Measurements from ENCODE around the gene BPIFB3.
"Not testable (repeated sequence)": the region's sequence is repeated elsewhere in the genome, so short reads cannot be mapped to it uniquely, and the experiment has no call there.

Gene BPIFB3

GRCh38 chr20:33095249-33095648, 41.5 kb downstream of the BPIFB3 start:
- no peak for FAIRE-seq

- FAIRE-seq = peak; percentile 88
Observed at GRCh38 chr20:33095902-33096584, 42.3 kb downstream of the BPIFB3 start.

- no peak for FAIRE-seq
Observed at GRCh38 chr20:33097001-33097400, 43.3 kb downstream of the BPIFB3 start.

- no peak for FAIRE-seq
Observed at GRCh38 chr20:33099843-33100538, 46.3 kb downstream of the BPIFB3 start.

GRCh38 chr20:33103556-33103955, 49.9 kb downstream of the BPIFB3 start:
- no peak for FAIRE-seq

GRCh38 chr20:33104336-33104735, 50.6 kb downstream of the BPIFB3 start:
- no peak for FAIRE-seq

GRCh38 chr20:33105316-33105924, 51.7 kb downstream of the BPIFB3 start:
- no peak for FAIRE-seq

GRCh38 chr20:33106058-33106620, 52.4 kb downstream of the BPIFB3 start:
- not testable (repeated sequence) for FAIRE-seq

- no peak for FAIRE-seq
Observed at GRCh38 chr20:33108661-33109060, 55.0 kb downstream of the BPIFB3 start.

- FAIRE-seq = no peak
Observed at GRCh38 chr20:33110147-33110825, 56.6 kb downstream of the BPIFB3 start.

GRCh38 chr20:33111306-33111705, 57.6 kb downstream of the BPIFB3 start:
- FAIRE-seq = no peak

GRCh38 chr20:33112547-33113386, 59.1 kb downstream of the BPIFB3 start:
- no peak for FAIRE-seq

GRCh38 chr20:33113387-33113908, 59.7 kb downstream of the BPIFB3 start:
- FAIRE-seq = no peak

GRCh38 chr20:33115501-33115900, 61.8 kb downstream of the BPIFB3 start:
- not testable (repeated sequence) for FAIRE-seq

- no peak for FAIRE-seq
Observed at GRCh38 chr20:33119725-33120720, 66.3 kb downstream of the BPIFB3 start.

- FAIRE-seq = no peak
Observed at GRCh38 chr20:33120934-33121333, 67.2 kb downstream of the BPIFB3 start.

GRCh38 chr20:33122297-33122696, 68.6 kb downstream of the BPIFB3 start:
- FAIRE-seq = not testable (repeated sequence)

All from islet of Langerhans (tissue), 1 donor.